ENCODE measurements around the gene TM9SF3.

- TF ChIP-seq, protein P1, sequence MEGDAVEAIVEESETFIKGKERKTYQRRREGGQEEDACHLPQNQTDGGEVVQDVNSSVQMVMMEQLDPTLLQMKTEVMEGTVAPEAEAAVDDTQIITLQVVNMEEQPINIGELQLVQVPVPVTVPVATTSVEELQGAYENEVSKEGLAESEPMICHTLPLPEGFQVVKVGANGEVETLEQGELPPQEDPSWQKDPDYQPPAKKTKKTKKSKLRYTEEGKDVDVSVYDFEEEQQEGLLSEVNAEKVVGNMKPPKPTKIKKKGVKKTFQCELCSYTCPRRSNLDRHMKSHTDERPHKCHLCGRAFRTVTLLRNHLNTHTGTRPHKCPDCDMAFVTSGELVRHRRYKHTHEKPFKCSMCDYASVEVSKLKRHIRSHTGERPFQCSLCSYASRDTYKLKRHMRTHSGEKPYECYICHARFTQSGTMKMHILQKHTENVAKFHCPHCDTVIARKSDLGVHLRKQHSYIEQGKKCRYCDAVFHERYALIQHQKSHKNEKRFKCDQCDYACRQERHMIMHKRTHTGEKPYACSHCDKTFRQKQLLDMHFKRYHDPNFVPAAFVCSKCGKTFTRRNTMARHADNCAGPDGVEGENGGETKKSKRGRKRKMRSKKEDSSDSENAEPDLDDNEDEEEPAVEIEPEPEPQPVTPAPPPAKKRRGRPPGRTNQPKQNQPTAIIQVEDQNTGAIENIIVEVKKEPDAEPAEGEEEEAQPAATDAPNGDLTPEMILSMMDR (IDR thresholded peaks at IDR 0.05; ENCODE audit: low read length) = no peak
- TF ChIP-seq EZH2 (IDR thresholded peaks at IDR 0.05; ENCODE audit: borderline replicate concordance, low read length) = no peak
These were observed 38.4 kb upstream of the TM9SF3 start for GRCh38 chr10:96625173-96625572.
